Measurements from ENCODE around the gene CDON.

CDON gene

DNA sequence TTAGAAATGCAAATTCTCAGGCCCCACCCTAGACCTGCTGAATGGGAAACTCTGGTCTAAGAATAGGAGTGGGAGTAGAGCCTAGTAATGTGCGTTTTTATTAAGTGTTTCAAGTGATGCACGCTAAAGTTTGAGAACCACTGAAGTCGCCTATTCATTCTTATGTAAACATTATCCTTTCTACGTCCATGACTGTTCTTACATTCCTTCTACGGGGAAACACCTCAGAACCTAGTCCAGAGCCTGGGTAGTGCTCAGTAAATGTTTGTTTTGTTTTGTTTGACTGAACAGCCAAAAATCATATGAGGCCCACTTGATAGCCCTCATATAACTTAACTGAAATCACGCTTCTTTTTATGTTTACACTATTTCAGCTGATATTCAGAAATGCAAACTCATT is 87.0 kb downstream of the CDON start:
- no peak overlapping the region for H3K9ac ChIP-seq (ENCODE audit: low read depth, low read length, poor library complexity, severe bottlenecking)
- no peaks in the 10 kb centered on the region for H3K9me2 ChIP-seq (replicated peaks; ENCODE audit: low read depth, low read length)
- H3K4me1 ChIP-seq (ENCODE audit: insufficient read depth, low read length, poor library complexity, severe bottlenecking): no peaks in the 10 kb centered on the region
- TF ChIP-seq EZH2phosphoT487 (IDR thresholded peaks at IDR 0.05; ENCODE audit: borderline replicate concordance) (no peak), CTCF (conservative IDR thresholded peaks at IDR 0.05; ENCODE audit: low read length) (no peak)
- no peaks in the 10 kb centered on the region for H3K36me3 ChIP-seq (ENCODE audit: insufficient read depth, low read length)
- no peaks in the 10 kb centered on the region for H3K9me3 ChIP-seq (ENCODE audit: insufficient read depth, low read depth, low read length)
- H3K79me2 ChIP-seq (ENCODE audit: insufficient read depth, low read length): no peaks in the 10 kb centered on the region
- H3F3A ChIP-seq (ENCODE audit: low read depth): no peaks in the 10 kb centered on the region
- H3K4me3 ChIP-seq (ENCODE audit: low read length, poor library complexity, severe bottlenecking): no peak overlapping the region
- H3K27me3 ChIP-seq (ENCODE audit: insufficient read depth, low read length, poor library complexity, severe bottlenecking): no peaks in the 10 kb centered on the region
- no peak overlapping the region for H2AFZ ChIP-seq (ENCODE audit: low read length)
- no peaks in the 10 kb centered on the region for H4K20me1 ChIP-seq (ENCODE audit: insufficient read depth, low read length, poor library complexity, severe bottlenecking)
- H3K4me2 ChIP-seq (ENCODE audit: low read depth, low read length, poor library complexity, severe bottlenecking): no peak overlapping the region

DNA sequence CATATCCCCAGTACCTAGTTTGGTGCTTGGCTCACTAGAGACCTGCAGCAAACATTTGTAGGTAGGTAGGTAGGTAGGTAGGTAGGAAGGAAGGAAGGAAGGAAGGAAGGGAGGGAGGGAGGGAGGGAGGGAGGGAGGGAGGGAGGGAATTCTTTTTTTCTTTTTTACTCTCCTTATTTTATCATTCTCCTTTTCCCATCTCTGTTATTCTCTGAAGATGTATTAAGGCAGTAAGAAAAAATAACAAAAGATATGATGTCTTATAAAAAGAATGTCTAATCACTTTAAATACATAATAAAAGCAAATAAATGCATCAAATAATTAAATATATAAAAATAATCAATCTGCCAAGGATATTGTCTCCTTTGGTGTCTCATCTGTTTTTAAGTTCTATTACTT is 88.4 kb downstream of the CDON start:
- TF ChIP-seq EZH2phosphoT487 (IDR thresholded peaks at IDR 0.05; ENCODE audit: borderline replicate concordance) (no peak), CTCF (conservative IDR thresholded peaks at IDR 0.05; ENCODE audit: low read length) (no peak)
- no peaks in the 10 kb centered on the region for H3K9me2 ChIP-seq (replicated peaks; ENCODE audit: low read depth, low read length)
- no peak overlapping the region for H2AFZ ChIP-seq (ENCODE audit: low read length)

GRCh38 chr11:125971618-125972017 is 91.0 kb downstream of the CDON start:
- Histone ChIP-seq H2AFZ (ENCODE audit: low read length) (no peak overlapping the region), H3K9ac (ENCODE audit: low read depth, low read length, poor library complexity, severe bottlenecking) (no peak overlapping the region), H3K79me2 (ENCODE audit: insufficient read depth, low read length) (no peaks in the 10 kb centered on the region), H4K20me1 (ENCODE audit: insufficient read depth, low read length, poor library complexity, severe bottlenecking) (no peaks in the 10 kb centered on the region), H3K27me3 (ENCODE audit: insufficient read depth, low read length, poor library complexity, severe bottlenecking) (no peaks in the 10 kb centered on the region), H3K9me3 (ENCODE audit: insufficient read depth, low read depth, low read length) (no peaks in the 10 kb centered on the region), H3K4me2 (ENCODE audit: low read depth, low read length, poor library complexity, severe bottlenecking) (no peak overlapping the region), H3K36me3 (ENCODE audit: insufficient read depth, low read length) (no peaks in the 10 kb centered on the region), H3F3A (ENCODE audit: low read depth) (no peaks in the 10 kb centered on the region), H3K9me2 (replicated peaks; ENCODE audit: low read depth, low read length) (no peaks in the 10 kb centered on the region), H3K4me1 (ENCODE audit: insufficient read depth, low read length, poor library complexity, severe bottlenecking) (peaks cover 14% of the 10 kb centered on the region), H3K4me3 (ENCODE audit: low read length, poor library complexity, severe bottlenecking) (no peak overlapping the region)
- no peak for TF ChIP-seq EZH2phosphoT487 (IDR thresholded peaks at IDR 0.05; ENCODE audit: borderline replicate concordance)
- TF ChIP-seq CTCF (conservative IDR thresholded peaks at IDR 0.05; ENCODE audit: low read length): no peak

More for the DNA sequence above, 88.4 kb downstream of the CDON start:
- Histone ChIP-seq H4K20me1 (ENCODE audit: insufficient read depth, low read length, poor library complexity, severe bottlenecking) (no peaks in the 10 kb centered on the region), H3K4me3 (ENCODE audit: low read length, poor library complexity, severe bottlenecking) (no peak overlapping the region), H3K36me3 (ENCODE audit: insufficient read depth, low read length) (no peaks in the 10 kb centered on the region), H3K27me3 (ENCODE audit: insufficient read depth, low read length, poor library complexity, severe bottlenecking) (no peaks in the 10 kb centered on the region), H3F3A (ENCODE audit: low read depth) (no peaks in the 10 kb centered on the region), H3K4me2 (ENCODE audit: low read depth, low read length, poor library complexity, severe bottlenecking) (no peak overlapping the region), H3K9ac (ENCODE audit: low read depth, low read length, poor library complexity, severe bottlenecking) (no peak overlapping the region), H3K4me1 (ENCODE audit: insufficient read depth, low read length, poor library complexity, severe bottlenecking) (no peaks in the 10 kb centered on the region), H3K79me2 (ENCODE audit: insufficient read depth, low read length) (no peaks in the 10 kb centered on the region), H3K9me3 (ENCODE audit: insufficient read depth, low read depth, low read length) (no peaks in the 10 kb centered on the region)
